Activated T-helper 17 cell treated with anti-CD3 and anti-CD28 coated beads, Interleukin-2, amount 50 U/mL, for 72 hours (primary cell): Measurements from ENCODE around the gene ASTN2. TPM values are rescaled to one million over a fixed set of nuclear protein-coding genes. Genes with fewer than 3 reads are reported as not detected.

Source experiments
- ATAC-seq: fragments of 150-1000 bp; cut with Tn5 transposase; replicated peaks from 2 replicates; pipeline ENCODE4 v1.10.0; 2021; ENCODE audit warnings: mild to moderate bottlenecking, moderate library complexity
- H3K27ac Mint-ChIP-seq: one replicate; pipeline ENCODE4 v1.8.0; 2022; ENCODE audit warnings: mixed read lengths
- H3K27me3 Mint-ChIP-seq: one replicate; pipeline ENCODE4 v1.8.0; 2022; ENCODE audit warnings: mixed read lengths
- H3K36me3 Mint-ChIP-seq: one replicate; pipeline ENCODE4 v1.8.0; 2022; ENCODE audit warnings: low read depth, mild to moderate bottlenecking, mixed read lengths
- H3K4me1 Mint-ChIP-seq: one replicate; pipeline ENCODE4 v1.8.0; 2022; ENCODE audit warnings: mixed read lengths
- H3K4me3 Mint-ChIP-seq: one replicate; pipeline ENCODE4 v1.8.0; 2022; ENCODE audit warnings: mild to moderate bottlenecking, mixed read lengths
- H3K9me3 Mint-ChIP-seq: one replicate; pipeline ENCODE4 v1.8.0; 2022; ENCODE audit warnings: mixed read lengths
- total RNA-seq, 2 donors: library from RNA; stranded (reverse); gene quantifications; one replicate each; pipeline ENCODE4 v1.2.3, GENCODE V29; 2022

The ASTN2 gene
- total RNA-seq, 2 donors from 2014 or later: 3.3 to 5.4 TPM

DNA sequence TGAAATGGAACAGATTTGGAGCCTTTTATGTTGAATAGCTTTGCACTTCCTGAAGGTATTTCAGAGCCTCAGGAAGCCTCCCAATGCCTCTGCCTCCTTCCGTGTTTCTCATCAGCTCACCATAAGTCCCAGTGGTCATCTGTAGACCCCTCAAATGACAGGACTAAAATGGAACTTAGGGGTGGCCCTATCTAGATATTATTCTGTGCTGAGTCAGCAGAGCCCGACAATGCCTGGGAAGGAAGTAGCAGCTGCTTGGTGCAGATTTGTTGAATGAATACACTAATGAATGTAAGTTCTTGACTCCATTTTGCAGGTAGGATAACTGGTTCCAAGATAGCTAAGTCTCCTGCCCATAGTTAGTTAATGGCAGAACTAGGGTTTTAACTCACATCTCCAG is 97.7 kb downstream of the ASTN2 start:
- peaks cover 4% of the 10 kb centered on the region for H3K9me3 Mint-ChIP-seq
- no peak for ATAC-seq
- no peak overlapping the region for H3K4me3 Mint-ChIP-seq
- H3K4me1 Mint-ChIP-seq: no peaks in the 10 kb centered on the region
- no peak overlapping the region for H3K27ac Mint-ChIP-seq
- H3K27me3 Mint-ChIP-seq: peaks cover 9% of the 10 kb centered on the region
- H3K36me3 Mint-ChIP-seq: no peaks in the 10 kb centered on the region

- Mint-ChIP-seq H3K27ac (no peak overlapping the region), H3K36me3 (no peaks in the 10 kb centered on the region), H3K4me1 (no peaks in the 10 kb centered on the region), H3K27me3 (peaks cover 9% of the 10 kb centered on the region), H3K4me3 (no peak overlapping the region), H3K9me3 (peaks cover 4% of the 10 kb centered on the region)
- ATAC-seq: no peak
These were observed 99.6 kb downstream of the ASTN2 start for GRCh38 chr9:117315236-117315635.

DNA sequence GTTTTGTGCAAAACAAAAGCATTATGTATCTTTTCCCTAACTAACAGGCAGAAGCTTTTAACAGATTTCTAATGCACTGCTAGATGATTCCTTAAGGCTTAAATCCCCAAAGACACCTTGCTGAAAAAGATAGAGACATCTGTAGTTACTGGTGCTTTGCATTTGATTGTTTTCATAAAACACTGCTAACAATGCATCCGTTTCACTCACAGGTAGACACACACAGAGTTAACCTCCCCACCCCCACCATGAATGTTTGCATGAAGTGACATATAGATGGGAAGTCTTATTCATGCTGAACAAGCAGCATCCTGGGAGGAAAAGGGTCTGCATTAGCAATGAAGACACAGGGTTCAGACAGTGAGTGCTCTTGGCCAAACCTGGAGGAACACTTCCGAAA is 100.9 kb downstream of the ASTN2 start:
- Mint-ChIP-seq H3K27me3 (peaks cover 9% of the 10 kb centered on the region), H3K27ac (no peak overlapping the region), H3K9me3 (peaks cover 4% of the 10 kb centered on the region), H3K4me1 (no peaks in the 10 kb centered on the region), H3K4me3 (no peak overlapping the region), H3K36me3 (no peaks in the 10 kb centered on the region)
- no peak for ATAC-seq

DNA sequence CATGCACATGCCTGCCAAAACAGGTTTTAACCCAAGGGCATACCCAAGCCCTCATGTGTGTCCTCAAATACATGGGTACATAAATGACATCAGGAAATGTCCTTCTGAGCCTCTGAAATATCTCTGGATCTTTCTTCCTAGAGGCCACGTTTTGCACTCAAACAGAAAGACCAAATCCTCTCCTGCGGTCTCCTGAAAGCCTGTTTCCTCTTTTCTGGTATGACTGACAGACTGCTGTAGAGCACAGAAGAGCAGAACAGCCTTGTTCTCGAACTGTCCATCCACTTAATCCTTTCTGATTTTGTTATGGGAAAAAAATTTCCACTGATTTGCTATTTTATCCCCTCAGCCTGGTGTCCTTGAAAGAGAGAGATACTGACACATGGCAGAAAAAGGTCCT is 107.2 kb downstream of the ASTN2 start:
- no peaks in the 10 kb centered on the region for H3K9me3 Mint-ChIP-seq
- H3K4me1 Mint-ChIP-seq: no peaks in the 10 kb centered on the region
- H3K4me3 Mint-ChIP-seq: no peak overlapping the region
- no peak for ATAC-seq
- H3K27ac Mint-ChIP-seq: no peak overlapping the region
- H3K36me3 Mint-ChIP-seq: no peaks in the 10 kb centered on the region
- H3K27me3 Mint-ChIP-seq: no peaks in the 10 kb centered on the region

GRCh38 chr9:117306032-117306431 is 108.8 kb downstream of the ASTN2 start:
- no peak overlapping the region for H3K27ac Mint-ChIP-seq
- no peak for ATAC-seq
- H3K9me3 Mint-ChIP-seq: no peaks in the 10 kb centered on the region
- H3K4me1 Mint-ChIP-seq: no peaks in the 10 kb centered on the region
- H3K27me3 Mint-ChIP-seq: no peaks in the 10 kb centered on the region
- no peaks in the 10 kb centered on the region for H3K36me3 Mint-ChIP-seq
- H3K4me3 Mint-ChIP-seq: no peak overlapping the region

GRCh38 chr9:117305454-117305853 is 109.4 kb downstream of the ASTN2 start:
- Mint-ChIP-seq H3K4me3 (no peak overlapping the region), H3K27me3 (no peaks in the 10 kb centered on the region), H3K36me3 (no peaks in the 10 kb centered on the region), H3K4me1 (no peaks in the 10 kb centered on the region), H3K9me3 (no peaks in the 10 kb centered on the region), H3K27ac (no peak overlapping the region)
- no peak for ATAC-seq

DNA sequence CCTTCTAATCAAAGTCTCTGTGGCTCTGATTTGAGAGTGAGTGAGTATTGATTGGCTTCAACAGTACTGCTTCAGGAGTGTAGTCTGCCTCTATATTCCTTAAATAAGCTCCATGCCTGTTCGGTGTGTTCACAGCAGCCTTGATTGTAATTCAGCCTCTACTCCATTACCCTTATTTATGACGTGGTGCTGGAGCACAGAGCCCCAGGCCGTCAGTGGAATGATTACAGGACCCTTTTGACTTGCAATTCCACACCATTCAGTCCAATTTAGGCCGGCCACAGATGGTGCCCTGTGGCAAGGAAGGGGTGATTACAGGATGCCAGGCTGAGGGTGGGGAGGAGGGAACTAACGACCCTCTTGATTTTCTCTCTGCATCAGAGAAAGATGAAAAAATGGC is 110.3 kb downstream of the ASTN2 start:
- Mint-ChIP-seq H3K27ac (no peak overlapping the region), H3K4me1 (no peaks in the 10 kb centered on the region)

GRCh38 chr9:117303643-117304230 is 111.1 kb downstream of the ASTN2 start:
- Mint-ChIP-seq H3K27me3 (no peaks in the 10 kb centered on the region), H3K4me3 (no peak overlapping the region), H3K27ac (no peak overlapping the region), H3K4me1 (no peaks in the 10 kb centered on the region), H3K36me3 (no peaks in the 10 kb centered on the region), H3K9me3 (no peaks in the 10 kb centered on the region)
- ATAC-seq: no peak

More for the DNA sequence above, 110.3 kb downstream of the ASTN2 start:
- H3K4me3 Mint-ChIP-seq: no peak overlapping the region
- H3K9me3 Mint-ChIP-seq: no peaks in the 10 kb centered on the region
- H3K27me3 Mint-ChIP-seq: no peaks in the 10 kb centered on the region
- ATAC-seq: no peak
- H3K36me3 Mint-ChIP-seq: no peaks in the 10 kb centered on the region

GRCh38 chr9:117302487-117302886 is 112.4 kb downstream of the ASTN2 start:
- no peaks in the 10 kb centered on the region for H3K36me3 Mint-ChIP-seq
- no peaks in the 10 kb centered on the region for H3K9me3 Mint-ChIP-seq
- no peak for ATAC-seq
- H3K27ac Mint-ChIP-seq: no peak overlapping the region
- no peaks in the 10 kb centered on the region for H3K27me3 Mint-ChIP-seq
- H3K4me3 Mint-ChIP-seq: no peak overlapping the region
- H3K4me1 Mint-ChIP-seq: no peaks in the 10 kb centered on the region

DNA sequence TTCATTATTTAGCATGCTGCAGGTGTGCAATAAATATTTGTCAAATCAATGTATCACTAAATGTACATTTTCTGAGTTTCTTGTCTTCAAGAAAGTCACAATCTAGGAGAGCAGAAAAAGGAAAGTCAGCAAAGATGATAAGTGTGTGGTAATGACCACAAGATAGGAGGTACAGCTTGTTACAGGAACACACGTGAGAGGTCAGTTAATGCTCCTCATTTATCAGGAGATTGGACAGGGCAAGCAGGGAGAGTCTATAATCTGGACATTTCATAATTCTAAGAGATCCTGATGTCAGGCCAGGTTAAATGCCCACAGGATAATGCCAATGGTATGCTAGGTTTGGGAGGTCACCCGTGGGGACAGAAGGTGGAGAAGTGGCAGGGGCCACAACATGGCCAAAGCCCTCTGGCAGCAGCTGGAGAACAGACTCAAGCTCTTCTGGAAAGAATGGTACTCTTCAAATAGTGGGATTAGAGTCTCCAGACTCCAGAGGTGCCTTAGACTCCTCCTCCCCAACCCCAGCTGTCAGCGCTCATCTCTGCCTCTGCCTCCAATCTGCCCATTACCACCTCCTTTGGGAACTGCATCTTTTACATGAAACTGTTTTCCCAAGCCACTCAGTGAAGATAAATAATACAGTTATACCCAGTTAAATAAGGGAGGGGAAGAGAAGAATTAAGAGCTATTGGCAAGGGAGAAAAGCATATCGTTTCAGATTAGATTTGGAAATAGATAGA is 114.3 kb downstream of the ASTN2 start:
- no peak overlapping the region for H3K27ac Mint-ChIP-seq
- no peaks in the 10 kb centered on the region for H3K36me3 Mint-ChIP-seq
- H3K4me1 Mint-ChIP-seq: no peaks in the 10 kb centered on the region
- no peak overlapping the region for H3K4me3 Mint-ChIP-seq
- no peak for ATAC-seq
- H3K27me3 Mint-ChIP-seq: no peaks in the 10 kb centered on the region
- H3K9me3 Mint-ChIP-seq: no peaks in the 10 kb centered on the region

- Mint-ChIP-seq H3K27me3 (no peaks in the 10 kb centered on the region), H3K4me3 (no peak overlapping the region), H3K27ac (no peak overlapping the region), H3K4me1 (no peaks in the 10 kb centered on the region), H3K36me3 (no peaks in the 10 kb centered on the region), H3K9me3 (no peaks in the 10 kb centered on the region)
- ATAC-seq: no peak
These were observed 118.4 kb downstream of the ASTN2 start for GRCh38 chr9:117296453-117296852.

- Mint-ChIP-seq H3K27me3 (no peaks in the 10 kb centered on the region), H3K27ac (no peak overlapping the region), H3K4me1 (no peaks in the 10 kb centered on the region), H3K4me3 (no peak overlapping the region), H3K9me3 (no peaks in the 10 kb centered on the region), H3K36me3 (no peaks in the 10 kb centered on the region)
- ATAC-seq: no peak
These were observed 121.4 kb downstream of the ASTN2 start for GRCh38 chr9:117293206-117294114.

DNA sequence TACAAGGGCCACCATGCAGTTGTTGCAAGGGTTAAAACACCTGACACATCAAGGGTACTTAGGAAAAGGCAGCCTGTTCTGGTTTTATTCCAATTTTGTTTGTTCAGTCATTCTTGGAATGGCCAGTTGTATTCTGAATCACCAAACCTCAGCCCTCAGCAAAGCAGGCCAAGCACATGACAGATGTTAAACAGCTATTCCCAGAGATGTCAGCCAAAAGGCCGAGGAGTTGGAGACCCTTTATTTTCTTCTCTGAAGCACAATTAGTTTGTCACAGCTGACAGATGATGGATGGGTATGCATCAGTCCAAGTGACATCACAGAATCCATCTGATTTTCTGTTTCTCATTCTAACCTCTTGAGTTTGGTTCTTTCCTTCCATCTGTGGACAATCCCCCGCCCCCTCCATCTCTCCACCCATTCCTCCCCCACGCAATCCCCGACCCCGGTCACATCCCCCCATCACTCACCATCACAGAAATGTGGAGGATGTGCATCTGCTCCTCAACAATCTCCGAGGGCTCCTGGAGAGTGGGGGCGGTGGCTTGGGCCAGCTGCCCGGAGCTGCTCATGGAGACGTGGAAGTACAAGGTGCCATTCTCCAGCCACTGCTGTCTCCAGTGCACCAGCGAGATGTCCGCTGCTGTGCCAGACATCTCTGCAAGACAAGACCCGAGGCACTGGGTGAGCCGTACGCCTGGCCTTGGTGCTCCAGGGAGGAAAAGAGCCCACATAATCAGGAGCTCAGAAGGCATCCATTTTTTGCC is 123.8 kb downstream of the ASTN2 start:
- no peaks in the 10 kb centered on the region for H3K36me3 Mint-ChIP-seq
- no peak overlapping the region for H3K4me3 Mint-ChIP-seq
- ATAC-seq: no peak
- H3K9me3 Mint-ChIP-seq: no peaks in the 10 kb centered on the region
- no peak overlapping the region for H3K27ac Mint-ChIP-seq
- no peaks in the 10 kb centered on the region for H3K4me1 Mint-ChIP-seq
- no peaks in the 10 kb centered on the region for H3K27me3 Mint-ChIP-seq

DNA sequence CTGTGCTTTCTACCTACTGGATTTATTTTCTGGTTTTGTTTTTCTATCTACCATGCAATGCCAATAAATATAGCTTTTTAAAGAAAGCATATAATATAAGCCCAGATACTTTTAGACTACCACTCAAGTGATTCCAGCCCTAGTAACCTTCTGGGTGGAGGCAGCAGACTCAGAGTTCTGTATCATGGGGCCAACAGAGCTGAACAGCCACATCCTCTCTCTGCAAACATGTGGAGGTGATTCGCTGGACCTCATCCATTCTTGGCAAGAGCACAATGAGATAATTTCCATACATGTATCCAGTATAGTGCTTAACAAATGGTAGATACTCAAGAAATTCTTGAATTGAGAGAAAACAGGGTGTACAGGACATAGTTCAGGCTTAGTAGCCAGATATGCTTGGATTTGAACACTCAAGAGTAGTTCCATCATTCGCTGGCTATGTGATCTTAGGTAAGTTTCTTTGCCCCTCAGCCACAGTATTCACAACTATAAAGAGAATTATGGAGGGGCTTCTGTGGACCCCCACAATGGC is 124.5 kb downstream of the ASTN2 start:
- Mint-ChIP-seq H3K27me3 (no peaks in the 10 kb centered on the region), H3K36me3 (no peaks in the 10 kb centered on the region), H3K4me1 (no peaks in the 10 kb centered on the region), H3K27ac (no peak overlapping the region), H3K4me3 (no peak overlapping the region), H3K9me3 (no peaks in the 10 kb centered on the region)
- ATAC-seq: no peak
